HL-60/S4 treated with retinoic acid at 250 ng/mL for 4 days and 3 days (cell line): ENCODE data around the gene PLEKHM1.

Experiments
- in situ Hi-C: fragments of 300-500 bp; cut with MboI; formaldehyde crosslinking; loops from 2 replicates; pipeline ENCODE4 v1.7.0; 2022; ENCODE audit warnings: low sequenced_read_pairs

PLEKHM1 gene

GRCh38 chr17:45428050-45428617, 62.4 kb downstream of the PLEKHM1 start:
- in situ Hi-C loops, result no loop called here

- in situ Hi-C loops, result no loop called here
These were observed 63.2 kb downstream of the PLEKHM1 start for GRCh38 chr17:45427181-45427835.

GRCh38 chr17:45426561-45426960, 64.0 kb downstream of the PLEKHM1 start:
- in situ Hi-C loops, result no loop called here

- in situ Hi-C loops, result no loop called here
These were observed 64.5 kb downstream of the PLEKHM1 start for GRCh38 chr17:45425984-45426413.

- in situ Hi-C loops, result no loop called here
These were observed 65.2 kb downstream of the PLEKHM1 start for GRCh38 chr17:45425125-45425983.

GRCh38 chr17:45424769-45425124, 65.8 kb downstream of the PLEKHM1 start:
- in situ Hi-C loops, result no loop called here

- in situ Hi-C loops, result no loop called here
These were observed 66.6 kb downstream of the PLEKHM1 start for GRCh38 chr17:45423975-45424335.

- in situ Hi-C loops, result no loop called here
These were observed 67.1 kb downstream of the PLEKHM1 start for GRCh38 chr17:45423304-45423974.

GRCh38 chr17:45414990-45415881, 75.3 kb downstream of the PLEKHM1 start:
- in situ Hi-C loops, result no loop called here

- in situ Hi-C loops, result no loop called here
These were observed 77.0 kb downstream of the PLEKHM1 start for GRCh38 chr17:45413498-45413923.

GRCh38 chr17:45411348-45412105, 79.0 kb downstream of the PLEKHM1 start:
- in situ Hi-C loops, result no loop called here

GRCh38 chr17:45410144-45411091, 80.1 kb downstream of the PLEKHM1 start:
- in situ Hi-C loops, result no loop called here

GRCh38 chr17:45409659-45410076, 80.9 kb downstream of the PLEKHM1 start:
- in situ Hi-C loops, result no loop called here

GRCh38 chr17:45408611-45409421, 81.7 kb downstream of the PLEKHM1 start:
- in situ Hi-C loops, result no loop called here

- in situ Hi-C loops, result no loop called here
These were observed 84.4 kb downstream of the PLEKHM1 start for GRCh38 chr17:45406107-45406506.

- in situ Hi-C loops, result no loop called here
These were observed 85.1 kb downstream of the PLEKHM1 start for GRCh38 chr17:45405250-45406086.

- in situ Hi-C loops, result no loop called here
These were observed 85.7 kb downstream of the PLEKHM1 start for GRCh38 chr17:45404870-45405249.
